K562 (cell line): ENCODE measurements around the gene MTPN. TPM values are rescaled to one million over a fixed set of nuclear protein-coding genes. Genes with fewer than 3 reads are reported as not detected.

Experiments
- ELF4 ChIP-seq: fragments of 450-650 bp; formaldehyde crosslinking; IDR thresholded peaks from 2 replicates; pipeline ENCODE4 v1.4.0; 2022; ENCODE audit warnings: missing genetic modification characterization
- ETV1 ChIP-seq: fragments of 450-650 bp; conservative IDR thresholded peaks from 2 replicates; pipeline ENCODE4 v1.6.1; 2016; ENCODE audit warnings: missing genetic modification characterization, control low read depth, low read depth, missing compliant biosample characterization
- JUNB ChIP-seq: fragments of 450-650 bp; formaldehyde crosslinking; conservative IDR thresholded peaks from 2 replicates; pipeline ENCODE4 v1.4.0; 2020; ENCODE audit warnings: mild to moderate bottlenecking
- JUND ChIP-seq, 2 experiments: IDR thresholded peaks; 2 replicates in 1 of 2; 3 replicates in 1 of 2; pipeline ENCODE4 v1.6.1; 2011; ENCODE audit warnings: borderline replicate concordance in 2 of 2, low read depth in 2 of 2, low read length in 2 of 2, improper control_type of control experiment in 1 of 2, missing biosample characterization in 1 of 2, missing genetic modification characterization in 1 of 2, missing genetic modification reagents in 1 of 2
- KAT8 ChIP-seq: fragments of 450-650 bp; IDR thresholded peaks from 2 replicates; pipeline ENCODE4 v1.6.1; 2016; ENCODE audit warnings: low read depth, mild to moderate bottlenecking
- NELFE ChIP-seq: IDR thresholded peaks from 2 replicates; pipeline ENCODE4 v1.6.1; 2011; ENCODE audit warnings: mild to moderate bottlenecking; ENCODE audit not compliant: insufficient read depth, insufficient read length
- PCBP1 ChIP-seq: fragments of 200-400 bp; formaldehyde crosslinking; IDR thresholded peaks from 2 replicates; pipeline ENCODE4 v1.6.1; 2018; ENCODE audit warnings: mild to moderate bottlenecking, low read depth, low read length; ENCODE audit not compliant: poor library complexity, severe bottlenecking
- PTRF ChIP-seq: fragments of 450-650 bp; IDR thresholded peaks from 2 replicates; pipeline ENCODE4 v1.6.1; 2016; ENCODE audit warnings: mild to moderate bottlenecking, missing genetic modification characterization, missing compliant biosample characterization
- RAD21 ChIP-seq, 2 experiments: fragments of 250-450 bp in 1 of 2; fragments of 450-650 bp in 1 of 2; sonication (Bioruptor Pico) in 1 of 2; formaldehyde crosslinking in 1 of 2; IDR thresholded peaks in 1 of 2; conservative IDR thresholded peaks in 1 of 2; 2 replicates each; pipeline versions ENCODE4 v1.4.0 to v1.8.0; 2020 to 2022; ENCODE audit warnings: mild to moderate bottlenecking in 2 of 2, moderate library complexity in 1 of 2
- SAFB2 ChIP-seq: fragments of 200-400 bp; formaldehyde crosslinking; IDR thresholded peaks from 2 replicates; pipeline ENCODE4 v1.6.1; 2018; ENCODE audit warnings: borderline replicate concordance, low read length, low read depth, moderate library complexity; ENCODE audit not compliant: severe bottlenecking
- SRSF7 ChIP-seq: fragments of 200-400 bp; formaldehyde crosslinking; optimal IDR thresholded peaks from 2 replicates; pipeline ENCODE3; 2017; ENCODE audit warnings: mild to moderate bottlenecking, low read depth, low read length
- TOE1 ChIP-seq, 2 experiments: fragments of 450-650 bp in 1 of 2; sonication (generic) in 1 of 2; formaldehyde crosslinking in 1 of 2; IDR thresholded peaks; 2 replicates each; pipeline versions ENCODE4 v1.7.1 to v1.8.0; 2016 to 2022; ENCODE audit warnings: borderline replicate concordance in 2 of 2, mild to moderate bottlenecking in 2 of 2, antibody characterized with exemption in 1 of 2, inconsistent platforms in 1 of 2, low read depth in 1 of 2, missing genetic modification reagents in 1 of 2, moderate library complexity in 1 of 2
- U2AF1 ChIP-seq: fragments of 200-400 bp; formaldehyde crosslinking; optimal IDR thresholded peaks from 2 replicates; pipeline ENCODE3; 2017; ENCODE audit warnings: mild to moderate bottlenecking, low read depth, low read length, moderate library complexity
- XRCC4 ChIP-seq: IDR thresholded peaks from one replicate; pipeline ENCODE4 v1.6.1; 2011; ENCODE audit not compliant: insufficient read depth, insufficient read length; ENCODE audit errors: extremely low read depth
- ZNF12 ChIP-seq: sonication (generic); formaldehyde crosslinking; IDR thresholded peaks from 2 replicates; pipeline ENCODE4 v1.4.0; 2020; ENCODE audit warnings: mild to moderate bottlenecking, missing genetic modification reagents
- ZNF263 ChIP-seq: sonication (generic); formaldehyde crosslinking; IDR thresholded peaks from 2 replicates; pipeline ENCODE4 v1.8.0; 2022; ENCODE audit warnings: mild to moderate bottlenecking, missing genetic modification reagents, borderline replicate concordance
- ZNF77 ChIP-seq: fragments of 250-450 bp; sonication (Bioruptor Pico); IDR thresholded peaks from 2 replicates; pipeline ENCODE4 v1.5.0; 2020
- polyA plus RNA-seq, 8 experiments: library from polyadenylated mRNA; depleted of rRNA in 4 of 8; stranded (reverse) in 5 of 8; unstranded in 3 of 8; fragments of >200 nt; fragmentation: Nextera tagmentation in 2 of 8; fragmentation: Illumina TruSeq in 1 of 8; extraction: Ambion mirVana in 2 of 8; extraction: Trizol in 1 of 8; gene quantifications; 2 replicates each; pipeline versions ENCODE4 v1.2.1 to v1.2.3, GENCODE V29; 2011 to 2014; ENCODE audit warnings: inconsistent platforms in 1 of 8, missing spikeins in 1 of 8
- total RNA-seq, 7 experiments: library from RNA; depleted of rRNA in 6 of 7; stranded (reverse); fragments of >200 nt in 6 of 7; fragmentation: Illumina TruSeq in 2 of 7; extraction: Trizol in 2 of 7; gene quantifications; 2 replicates each; pipeline versions ENCODE4 v1.2.1 to v1.2.3, GENCODE V29; 2011 to 2021; ENCODE audit warnings: low replicate concordance in 1 of 7
- TF ChIP-seq, protein P1 (sequence below): fragments of 200-800 bp; sonication (Bioruptor generic); IDR thresholded peaks from 2 replicates; pipeline ENCODE4 v1.6.1; 2016; ENCODE audit warnings: missing genetic modification characterization, missing compliant biosample characterization

Gene MTPN
- total and polyA plus RNA-seq, 9 of the 15 experiments (the other 6 are each of a cell fraction or from before 2014, with no cell fraction given), result 68.5 to 261 (median 156) TPM

DNA sequence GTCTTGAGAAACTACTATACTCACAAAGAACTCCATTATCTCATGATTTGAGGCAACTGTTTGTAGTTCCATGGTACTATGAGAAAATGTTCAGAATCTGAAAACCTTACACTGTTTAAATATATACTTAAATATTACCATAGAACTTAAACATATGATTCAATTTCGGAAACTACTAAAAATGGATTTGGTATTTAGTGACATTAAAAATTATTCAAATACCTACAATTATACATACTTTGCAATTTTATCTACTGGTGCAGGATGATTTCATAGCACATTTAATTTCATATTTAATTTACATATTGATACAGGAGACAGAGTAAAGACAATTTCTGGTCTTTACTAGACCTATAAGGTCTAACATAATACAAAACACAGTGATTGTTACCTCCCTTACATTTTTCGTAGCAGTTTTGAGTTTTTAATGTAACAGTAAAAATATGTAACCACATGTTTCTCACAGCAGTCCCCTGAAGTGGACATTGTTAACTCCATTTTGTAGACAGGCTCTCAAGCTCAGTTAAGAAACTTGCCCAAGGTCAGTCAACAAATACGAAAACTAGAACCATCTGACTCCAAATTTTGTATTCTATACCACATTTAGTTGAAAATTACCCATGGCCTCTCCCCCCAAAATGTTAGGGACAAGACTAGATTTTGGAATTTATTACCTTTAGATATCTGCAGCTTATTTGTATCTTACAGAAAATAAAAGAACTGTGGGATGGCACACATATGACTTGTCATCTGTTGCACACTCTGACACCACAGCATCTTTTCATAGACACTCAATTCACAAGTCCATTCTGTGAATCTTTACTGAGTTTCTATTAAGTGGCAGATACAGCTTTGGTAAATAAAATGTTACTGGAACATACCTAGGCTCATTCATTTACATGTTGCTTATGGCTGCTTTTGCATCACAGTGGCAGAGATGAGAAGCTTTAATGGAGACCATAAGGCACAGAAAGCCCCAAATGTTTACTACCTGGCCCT, 36.8 kb downstream of the MTPN start (continued):
- TF ChIP-seq TOE1 (IDR thresholded peaks at IDR 0.05; ENCODE audit: borderline replicate concordance) (no peak), TOE1 (CRISPR knock-in tag; IDR thresholded peaks at IDR 0.05; ENCODE audit: borderline replicate concordance, low read depth) (no peak), ELF4 (no peak), SAFB2 (no peak), ETV1 (tag) (0 out of 2 replicates have a peak, but pooled peaks have one; percentile 34), KAT8 (no peak), PTRF (tag) (peak; percentile 82), U2AF1 (no peak), RAD21 (CRISPR knock-in tag; conservative IDR thresholded peaks at IDR 0.05 in 1 of 2, IDR thresholded peaks at IDR 0.05 in 1 of 2) (no peak), ZNF263 (CRISPR knock-in tag) (no peak), JUNB (CRISPR knock-in tag) (no peak), XRCC4 (no peak), ZNF12 (CRISPR knock-in tag) (no peak), SRSF7 (no peak), PCBP1 (no peak), ZNF77 (no peak), NELFE (no peak), JUND (IDR thresholded peaks at IDR 0.05; ENCODE audit: borderline replicate concordance, low read depth, low read length) (no peak), JUND (tag; IDR thresholded peaks at IDR 0.05; ENCODE audit: borderline replicate concordance, low read depth, low read length) (no peak)
- TF ChIP-seq, protein P1, sequence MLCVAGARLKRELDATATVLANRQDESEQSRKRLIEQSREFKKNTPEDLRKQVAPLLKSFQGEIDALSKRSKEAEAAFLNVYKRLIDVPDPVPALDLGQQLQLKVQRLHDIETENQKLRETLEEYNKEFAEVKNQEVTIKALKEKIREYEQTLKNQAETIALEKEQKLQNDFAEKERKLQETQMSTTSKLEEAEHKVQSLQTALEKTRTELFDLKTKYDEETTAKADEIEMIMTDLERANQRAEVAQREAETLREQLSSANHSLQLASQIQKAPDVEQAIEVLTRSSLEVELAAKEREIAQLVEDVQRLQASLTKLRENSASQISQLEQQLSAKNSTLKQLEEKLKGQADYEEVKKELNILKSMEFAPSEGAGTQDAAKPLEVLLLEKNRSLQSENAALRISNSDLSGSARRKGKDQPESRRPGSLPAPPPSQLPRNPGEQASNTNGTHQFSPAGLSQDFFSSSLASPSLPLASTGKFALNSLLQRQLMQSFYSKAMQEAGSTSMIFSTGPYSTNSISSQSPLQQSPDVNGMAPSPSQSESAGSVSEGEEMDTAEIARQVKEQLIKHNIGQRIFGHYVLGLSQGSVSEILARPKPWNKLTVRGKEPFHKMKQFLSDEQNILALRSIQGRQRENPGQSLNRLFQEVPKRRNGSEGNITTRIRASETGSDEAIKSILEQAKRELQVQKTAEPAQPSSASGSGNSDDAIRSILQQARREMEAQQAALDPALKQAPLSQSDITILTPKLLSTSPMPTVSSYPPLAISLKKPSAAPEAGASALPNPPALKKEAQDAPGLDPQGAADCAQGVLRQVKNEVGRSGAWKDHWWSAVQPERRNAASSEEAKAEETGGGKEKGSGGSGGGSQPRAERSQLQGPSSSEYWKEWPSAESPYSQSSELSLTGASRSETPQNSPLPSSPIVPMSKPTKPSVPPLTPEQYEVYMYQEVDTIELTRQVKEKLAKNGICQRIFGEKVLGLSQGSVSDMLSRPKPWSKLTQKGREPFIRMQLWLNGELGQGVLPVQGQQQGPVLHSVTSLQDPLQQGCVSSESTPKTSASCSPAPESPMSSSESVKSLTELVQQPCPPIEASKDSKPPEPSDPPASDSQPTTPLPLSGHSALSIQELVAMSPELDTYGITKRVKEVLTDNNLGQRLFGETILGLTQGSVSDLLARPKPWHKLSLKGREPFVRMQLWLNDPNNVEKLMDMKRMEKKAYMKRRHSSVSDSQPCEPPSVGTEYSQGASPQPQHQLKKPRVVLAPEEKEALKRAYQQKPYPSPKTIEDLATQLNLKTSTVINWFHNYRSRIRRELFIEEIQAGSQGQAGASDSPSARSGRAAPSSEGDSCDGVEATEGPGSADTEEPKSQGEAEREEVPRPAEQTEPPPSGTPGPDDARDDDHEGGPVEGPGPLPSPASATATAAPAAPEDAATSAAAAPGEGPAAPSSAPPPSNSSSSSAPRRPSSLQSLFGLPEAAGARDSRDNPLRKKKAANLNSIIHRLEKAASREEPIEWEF, result peak; percentile 17; the same call in 1 of the 2 replicates
